ENCODE measurements around the gene KCNK4.

GRCh38 chr11:64258356-64258755 is 32.7 kb upstream of the KCNK4 start:
- TF ChIP-seq POLR2AphosphoS5 (IDR thresholded peaks at IDR 0.05; ENCODE audit: low read depth, low read length) (no peak), TAF1 (IDR thresholded peaks at IDR 0.05; ENCODE audit: borderline replicate concordance, insufficient read depth, low read length) (no peak)
- TF ChIP-seq, protein P1, sequence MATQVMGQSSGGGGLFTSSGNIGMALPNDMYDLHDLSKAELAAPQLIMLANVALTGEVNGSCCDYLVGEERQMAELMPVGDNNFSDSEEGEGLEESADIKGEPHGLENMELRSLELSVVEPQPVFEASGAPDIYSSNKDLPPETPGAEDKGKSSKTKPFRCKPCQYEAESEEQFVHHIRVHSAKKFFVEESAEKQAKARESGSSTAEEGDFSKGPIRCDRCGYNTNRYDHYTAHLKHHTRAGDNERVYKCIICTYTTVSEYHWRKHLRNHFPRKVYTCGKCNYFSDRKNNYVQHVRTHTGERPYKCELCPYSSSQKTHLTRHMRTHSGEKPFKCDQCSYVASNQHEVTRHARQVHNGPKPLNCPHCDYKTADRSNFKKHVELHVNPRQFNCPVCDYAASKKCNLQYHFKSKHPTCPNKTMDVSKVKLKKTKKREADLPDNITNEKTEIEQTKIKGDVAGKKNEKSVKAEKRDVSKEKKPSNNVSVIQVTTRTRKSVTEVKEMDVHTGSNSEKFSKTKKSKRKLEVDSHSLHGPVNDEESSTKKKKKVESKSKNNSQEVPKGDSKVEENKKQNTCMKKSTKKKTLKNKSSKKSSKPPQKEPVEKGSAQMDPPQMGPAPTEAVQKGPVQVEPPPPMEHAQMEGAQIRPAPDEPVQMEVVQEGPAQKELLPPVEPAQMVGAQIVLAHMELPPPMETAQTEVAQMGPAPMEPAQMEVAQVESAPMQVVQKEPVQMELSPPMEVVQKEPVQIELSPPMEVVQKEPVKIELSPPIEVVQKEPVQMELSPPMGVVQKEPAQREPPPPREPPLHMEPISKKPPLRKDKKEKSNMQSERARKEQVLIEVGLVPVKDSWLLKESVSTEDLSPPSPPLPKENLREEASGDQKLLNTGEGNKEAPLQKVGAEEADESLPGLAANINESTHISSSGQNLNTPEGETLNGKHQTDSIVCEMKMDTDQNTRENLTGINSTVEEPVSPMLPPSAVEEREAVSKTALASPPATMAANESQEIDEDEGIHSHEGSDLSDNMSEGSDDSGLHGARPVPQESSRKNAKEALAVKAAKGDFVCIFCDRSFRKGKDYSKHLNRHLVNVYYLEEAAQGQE (IDR thresholded peaks at IDR 0.05; ENCODE audit: insufficient read depth in 1 of 2, low read depth in 2 of 2, low read length in 2 of 2) = no peak

Data from PFSK-1 (cell line).